HG03039 (cell line): ENCODE measurements around the gene AGAP1.
"Not testable (repeated sequence)": the region's sequence is repeated elsewhere in the genome, so short reads cannot be mapped to it uniquely, and the experiment has no call there.

ENCODE experiments used
- ATAC-seq: cut with Tn5 transposase; IDR thresholded peaks from one replicate; pipeline ENCODE4 v1.9.1; 2021; ENCODE audit warnings: mild to moderate bottlenecking, moderate library complexity; ENCODE audit not compliant: unreplicated experiment

Gene AGAP1

GRCh38 chr2:235587202-235587601 lies 93.4 kb downstream of the AGAP1 start:
- no peak for ATAC-seq

- ATAC-seq: no peak
Observed at GRCh38 chr2:235588750-235589149, 94.9 kb downstream of the AGAP1 start.

GRCh38 chr2:235591231-235591730 lies 97.4 kb downstream of the AGAP1 start:
- no peak for ATAC-seq

- no peak for ATAC-seq
Observed at GRCh38 chr2:235591921-235592320, 98.1 kb downstream of the AGAP1 start.

GRCh38 chr2:235592430-235592829 lies 98.6 kb downstream of the AGAP1 start:
- ATAC-seq: no peak

- ATAC-seq: no peak
Observed at GRCh38 chr2:235592836-235593235, 99.0 kb downstream of the AGAP1 start.

- no peak for ATAC-seq
Observed at GRCh38 chr2:235594041-235594440, 100.2 kb downstream of the AGAP1 start.

GRCh38 chr2:235594964-235595363 lies 101.1 kb downstream of the AGAP1 start:
- ATAC-seq: no peak

- ATAC-seq: no peak
Observed at GRCh38 chr2:235595422-235596010, 101.7 kb downstream of the AGAP1 start.

- ATAC-seq: no peak
Observed at GRCh38 chr2:235596272-235596671, 102.4 kb downstream of the AGAP1 start.

GRCh38 chr2:235597081-235597615 lies 103.3 kb downstream of the AGAP1 start:
- no peak for ATAC-seq

GRCh38 chr2:235598026-235598425 lies 104.2 kb downstream of the AGAP1 start:
- no peak for ATAC-seq

- no peak for ATAC-seq
Observed at GRCh38 chr2:235598532-235599531, 105.0 kb downstream of the AGAP1 start.

GRCh38 chr2:235599596-235600338 lies 105.9 kb downstream of the AGAP1 start:
- ATAC-seq: no peak

- no peak for ATAC-seq
Observed at GRCh38 chr2:235600406-235600805, 106.6 kb downstream of the AGAP1 start.

- ATAC-seq: no peak
Observed at GRCh38 chr2:235600926-235601325, 107.1 kb downstream of the AGAP1 start.

- no peak for ATAC-seq
Observed at GRCh38 chr2:235601960-235602704, 108.3 kb downstream of the AGAP1 start.

- ATAC-seq: not testable (repeated sequence)
Observed at GRCh38 chr2:235602971-235603370, 109.1 kb downstream of the AGAP1 start.

GRCh38 chr2:235603659-235604058 lies 109.8 kb downstream of the AGAP1 start:
- no peak for ATAC-seq

GRCh38 chr2:235605312-235606003 lies 111.6 kb downstream of the AGAP1 start:
- no peak for ATAC-seq
